Left renal cortex interstitium (tissue), 4 donors: ENCODE results near the gene NPR2. TPM values are rescaled to one million over a fixed set of nuclear protein-coding genes. Genes with fewer than 3 reads are reported as not detected.
A peak's percentile ranks its signal among the peaks of the same experiment; 100 is the strongest.

Experiments used
- DNase-seq, 4 donors: peaks; one replicate each; pipeline ENCODE4 v3.0.0-alpha.2; 2013; ENCODE audit warnings: low read depth in 4 of 4, low spot score in 2 of 4, missing footprints in 1 of 4
- polyA plus RNA-seq, 4 donors: library from polyadenylated mRNA; unstranded; fragments of 120-200 nt; gene quantifications; one replicate each; pipeline ENCODE4 v1.2.1, GENCODE V29; 2013; ENCODE audit not compliant: insufficient read length in 4 of 4

Gene NPR2
- polyA plus RNA-seq, 4 donors, result 20.5 to 30.8 (median 27.7) TPM

- no peak for DNase-seq
These were observed 28.2 kb upstream of the NPR2 start for GRCh38 chr9:35763181-35763580.

- DNase-seq, result no peak
These were observed 27.6 kb upstream of the NPR2 start for GRCh38 chr9:35763803-35764202.

- no peak for DNase-seq
These were observed 24.4 kb upstream of the NPR2 start for GRCh38 chr9:35766997-35767396.

GRCh38 chr9:35767458-35767857 lies 23.9 kb upstream of the NPR2 start:
- DNase-seq, result no peak

GRCh38 chr9:35769763-35770162 lies 21.6 kb upstream of the NPR2 start:
- no peak for DNase-seq

- no peak for DNase-seq
These were observed 20.3 kb upstream of the NPR2 start for GRCh38 chr9:35771075-35771433.

GRCh38 chr9:35771534-35771933 lies 19.9 kb upstream of the NPR2 start:
- no peak for DNase-seq

- DNase-seq, result no peak
These were observed 19.4 kb upstream of the NPR2 start for GRCh38 chr9:35771943-35772342.

- no peak for DNase-seq
These were observed 16.3 kb upstream of the NPR2 start for GRCh38 chr9:35774907-35775635.

GRCh38 chr9:35776018-35776417 lies 15.4 kb upstream of the NPR2 start:
- DNase-seq, result peak in 2 of 4 donors; percentile 30 to 52

GRCh38 chr9:35778496-35778895 lies 12.9 kb upstream of the NPR2 start:
- no peak for DNase-seq

- DNase-seq, result no peak
These were observed 10.3 kb upstream of the NPR2 start for GRCh38 chr9:35781066-35781465.

- no peak for DNase-seq
These were observed 8.0 kb upstream of the NPR2 start for GRCh38 chr9:35783418-35783817.

GRCh38 chr9:35789541-35789940 lies 1.9 kb upstream of the NPR2 start:
- DNase-seq, result no peak

GRCh38 chr9:35790025-35790384 lies 1.4 kb upstream of the NPR2 start:
- no peak for DNase-seq

GRCh38 chr9:35790385-35791296 lies 750 bp upstream of the NPR2 start:
- DNase-seq, result peak in 2 of 4 donors; percentile 60 to 80

- no peak for DNase-seq
These were observed 828 bp downstream of the NPR2 start for GRCh38 chr9:35792024-35792813.

- DNase-seq, result no peak
These were observed 1.4 kb downstream of the NPR2 start for GRCh38 chr9:35792826-35793225.

- no peak for DNase-seq
These were observed 2.1 kb downstream of the NPR2 start for GRCh38 chr9:35793461-35793860.

- no peak for DNase-seq
These were observed 4.3 kb downstream of the NPR2 start for GRCh38 chr9:35795695-35796094.
